Endothelial cell (in vitro differentiated cells): ENCODE measurements around the gene KDM5A. TPM values are rescaled to one million over a fixed set of nuclear protein-coding genes. Genes with fewer than 3 reads are reported as not detected.

Experiments
- DNase-seq: peaks from one replicate; pipeline ENCODE4 v3.0.0; 2021; ENCODE audit warnings: low spot score
- H3K27ac Mint-ChIP-seq: one replicate; pipeline ENCODE4 v1.8.0; 2021; ENCODE audit warnings: mixed read lengths, inconsistent platforms; ENCODE audit not compliant: unreplicated experiment
- H3K27me3 Mint-ChIP-seq: one replicate; pipeline ENCODE4 v1.8.0; 2021; ENCODE audit warnings: mild to moderate bottlenecking, moderate library complexity, mixed read lengths, inconsistent platforms; ENCODE audit not compliant: unreplicated experiment
- H3K36me3 Mint-ChIP-seq: one replicate; pipeline ENCODE4 v1.8.0; 2021; ENCODE audit warnings: mild to moderate bottlenecking, low read depth, mixed read lengths, inconsistent platforms; ENCODE audit not compliant: unreplicated experiment
- H3K4me1 Mint-ChIP-seq: one replicate; pipeline ENCODE4 v1.8.0; 2021; ENCODE audit warnings: mild to moderate bottlenecking, mixed read lengths, inconsistent platforms; ENCODE audit not compliant: unreplicated experiment
- H3K4me3 Mint-ChIP-seq: one replicate; pipeline ENCODE4 v1.8.0; 2021; ENCODE audit warnings: mild to moderate bottlenecking, mixed read lengths, inconsistent platforms; ENCODE audit not compliant: unreplicated experiment
- H3K9me3 Mint-ChIP-seq: one replicate; pipeline ENCODE4 v1.8.0; 2021; ENCODE audit warnings: mixed read lengths, inconsistent platforms; ENCODE audit not compliant: unreplicated experiment
- total RNA-seq: library from RNA; stranded (reverse); fragmentation: NEBNext Ultra II Directional; extraction: Animal tissue kit (Norgen Biotek cat#: 25700); gene quantifications from one replicate; pipeline ENCODE4 v1.2.1, GENCODE V29; 2021; ENCODE audit not compliant: unreplicated experiment
- TF ChIP-seq, protein P1 (sequence below): fragments of 200-600 bp; sonication (generic); IDR thresholded peaks from one replicate; pipeline ENCODE4 v1.5.0; 2021; ENCODE audit warnings: antibody characterized with exemption; ENCODE audit not compliant: unreplicated experiment

Gene KDM5A
- total RNA-seq, 1 donor from 2014 or later = 86.3 TPM

DNA sequence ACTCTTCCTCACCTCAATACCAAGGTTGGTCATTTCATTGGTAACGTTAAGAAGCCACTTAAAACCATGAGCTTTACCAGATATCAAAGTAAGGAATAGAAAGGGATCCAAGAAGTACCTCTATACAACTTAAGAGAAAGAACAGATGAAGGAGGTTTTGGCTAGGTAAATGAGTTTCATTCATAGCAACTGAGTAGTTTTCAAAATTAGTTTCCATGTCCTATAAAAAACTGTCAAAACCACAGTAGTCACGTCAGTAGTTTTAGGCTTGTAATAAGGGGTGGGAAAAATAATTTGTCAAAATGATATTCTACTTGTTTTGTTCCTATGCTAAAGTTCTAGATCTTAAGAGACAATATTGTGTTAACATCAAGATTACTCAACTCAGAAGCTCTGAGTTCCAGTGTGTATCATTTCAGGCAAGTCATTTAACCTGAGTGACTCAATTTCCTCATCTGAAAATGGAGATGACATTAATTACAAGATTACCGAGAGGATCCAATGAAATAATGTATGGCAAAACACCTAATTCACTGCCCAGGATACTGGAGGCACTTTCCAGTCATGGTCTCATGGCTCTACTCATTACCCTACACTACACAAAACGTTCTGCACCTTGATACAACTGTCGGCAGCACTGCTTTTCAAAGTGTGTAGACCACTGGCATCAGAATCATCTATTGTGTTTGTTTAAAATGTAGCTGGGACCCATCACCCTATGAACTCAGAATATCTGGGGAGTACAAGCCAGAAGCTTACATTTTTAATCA, 102.4 kb downstream of the KDM5A start:
- Mint-ChIP-seq H3K36me3 (peaks cover 34% of the 10 kb centered on the region), H3K4me3 (no peak overlapping the region), H3K27me3 (no peaks in the 10 kb centered on the region), H3K27ac (no peak overlapping the region), H3K9me3 (no peaks in the 10 kb centered on the region), H3K4me1 (no peaks in the 10 kb centered on the region)
- TF ChIP-seq, protein P1, sequence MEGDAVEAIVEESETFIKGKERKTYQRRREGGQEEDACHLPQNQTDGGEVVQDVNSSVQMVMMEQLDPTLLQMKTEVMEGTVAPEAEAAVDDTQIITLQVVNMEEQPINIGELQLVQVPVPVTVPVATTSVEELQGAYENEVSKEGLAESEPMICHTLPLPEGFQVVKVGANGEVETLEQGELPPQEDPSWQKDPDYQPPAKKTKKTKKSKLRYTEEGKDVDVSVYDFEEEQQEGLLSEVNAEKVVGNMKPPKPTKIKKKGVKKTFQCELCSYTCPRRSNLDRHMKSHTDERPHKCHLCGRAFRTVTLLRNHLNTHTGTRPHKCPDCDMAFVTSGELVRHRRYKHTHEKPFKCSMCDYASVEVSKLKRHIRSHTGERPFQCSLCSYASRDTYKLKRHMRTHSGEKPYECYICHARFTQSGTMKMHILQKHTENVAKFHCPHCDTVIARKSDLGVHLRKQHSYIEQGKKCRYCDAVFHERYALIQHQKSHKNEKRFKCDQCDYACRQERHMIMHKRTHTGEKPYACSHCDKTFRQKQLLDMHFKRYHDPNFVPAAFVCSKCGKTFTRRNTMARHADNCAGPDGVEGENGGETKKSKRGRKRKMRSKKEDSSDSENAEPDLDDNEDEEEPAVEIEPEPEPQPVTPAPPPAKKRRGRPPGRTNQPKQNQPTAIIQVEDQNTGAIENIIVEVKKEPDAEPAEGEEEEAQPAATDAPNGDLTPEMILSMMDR = no peak
- DNase-seq = no peak

DNA sequence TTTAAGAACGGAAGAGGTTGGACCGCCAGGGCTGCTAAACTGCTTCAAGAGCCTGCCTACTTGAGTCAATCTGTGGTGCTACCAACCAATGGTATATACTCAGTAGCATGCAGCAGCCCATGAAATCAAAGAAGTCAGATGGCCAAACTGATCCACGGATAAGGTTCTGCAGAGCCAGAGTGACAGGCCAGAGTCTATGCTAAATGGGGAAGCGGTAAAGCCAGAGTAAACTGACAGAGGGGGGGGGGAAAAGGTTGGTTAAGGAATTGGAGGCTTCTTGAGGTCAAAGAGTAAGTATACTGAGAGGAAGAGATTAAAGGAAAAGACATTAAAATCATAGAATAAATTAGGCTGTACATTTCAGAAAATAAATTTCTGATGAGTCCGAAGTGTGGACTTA, 111.1 kb downstream of the KDM5A start:
- Mint-ChIP-seq H3K4me3 (no peak overlapping the region), H3K27me3 (no peaks in the 10 kb centered on the region), H3K9me3 (no peaks in the 10 kb centered on the region), H3K4me1 (no peaks in the 10 kb centered on the region), H3K36me3 (no peaks in the 10 kb centered on the region), H3K27ac (no peak overlapping the region)
- TF ChIP-seq, protein P1 = no peak
- DNase-seq = no peak

DNA sequence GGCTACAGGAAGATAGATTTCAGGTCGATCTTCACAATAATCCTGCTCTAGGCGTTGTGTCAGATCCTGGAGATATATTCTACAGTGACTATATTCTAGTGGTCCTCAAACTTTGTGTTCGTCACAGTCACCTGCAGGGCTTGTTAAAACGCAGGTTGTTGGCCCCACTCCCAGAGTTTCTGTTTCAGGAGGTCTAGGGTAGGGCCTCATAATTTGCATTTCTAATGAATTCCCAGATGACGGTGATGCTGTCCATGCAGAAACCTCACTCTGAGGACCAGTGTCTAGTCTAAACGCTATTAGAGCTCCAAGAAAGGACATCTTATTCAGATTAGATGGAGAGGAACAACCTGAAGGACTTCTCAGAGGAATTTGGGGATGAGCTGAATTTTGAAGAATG, 113.3 kb downstream of the KDM5A start:
- Mint-ChIP-seq H3K27ac (no peak overlapping the region), H3K4me3 (no peak overlapping the region), H3K36me3 (no peaks in the 10 kb centered on the region), H3K9me3 (no peaks in the 10 kb centered on the region), H3K27me3 (no peaks in the 10 kb centered on the region), H3K4me1 (no peaks in the 10 kb centered on the region)
- no peak for DNase-seq
- TF ChIP-seq, protein P1 = no peak

DNA sequence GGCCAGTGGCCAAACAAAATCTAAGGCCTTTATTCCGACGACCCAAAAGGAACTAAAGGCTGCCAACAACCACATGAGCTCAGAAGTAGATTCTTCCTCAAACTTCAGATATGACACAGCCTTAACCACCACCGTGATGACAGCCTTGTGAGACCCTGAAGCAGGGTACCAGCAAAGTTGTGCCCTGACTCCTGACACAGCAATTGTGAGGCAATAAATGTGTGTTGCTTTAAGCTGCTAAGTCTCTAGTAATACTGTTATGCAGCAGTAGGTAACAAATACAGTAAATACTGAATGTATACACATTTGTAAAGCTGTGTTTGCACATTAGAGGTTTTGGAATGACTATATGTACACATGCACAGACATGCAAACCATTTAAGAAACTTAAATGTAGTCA, 115.7 kb downstream of the KDM5A start:
- TF ChIP-seq, protein P1 = no peak

DNA sequence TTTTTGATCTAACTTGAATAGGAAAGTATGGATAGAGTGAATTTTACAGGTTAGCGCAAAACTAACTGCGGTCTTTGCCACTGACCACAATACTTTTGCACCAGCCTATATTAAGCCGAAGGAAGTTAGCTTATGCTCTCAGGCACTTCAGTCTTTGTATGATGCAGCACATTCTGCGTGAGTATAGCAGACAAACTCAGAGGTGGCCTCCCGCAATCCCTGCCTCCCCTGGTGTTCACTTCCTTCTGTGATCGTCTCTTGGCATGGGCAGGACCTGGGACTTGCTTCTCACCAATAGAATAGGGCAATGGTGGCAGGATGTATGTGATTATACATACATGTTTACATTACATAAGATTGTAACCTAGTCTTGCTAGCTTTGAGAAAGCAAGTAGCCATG, 116.2 kb downstream of the KDM5A start:
- Mint-ChIP-seq H3K9me3 (no peaks in the 10 kb centered on the region), H3K36me3 (no peaks in the 10 kb centered on the region), H3K4me3 (no peak overlapping the region), H3K4me1 (peaks cover 2% of the 10 kb centered on the region), H3K27me3 (no peaks in the 10 kb centered on the region), H3K27ac (no peak overlapping the region)
- no peak for DNase-seq
- TF ChIP-seq, protein P1 = no peak

More for the DNA sequence above, 115.7 kb downstream of the KDM5A start:
- no peak overlapping the region for H3K4me3 Mint-ChIP-seq
- H3K36me3 Mint-ChIP-seq = no peaks in the 10 kb centered on the region
- no peaks in the 10 kb centered on the region for H3K27me3 Mint-ChIP-seq
- no peaks in the 10 kb centered on the region for H3K9me3 Mint-ChIP-seq
- H3K4me1 Mint-ChIP-seq = no peaks in the 10 kb centered on the region
- no peak for DNase-seq
- no peak overlapping the region for H3K27ac Mint-ChIP-seq
